Activated effector memory CD4-positive, alpha-beta T cell treated with Interleukin-2 at 50 U/mL for 16 hours (primary cell): ENCODE measurements around the gene ECPAS.
"Not testable (repeated sequence)": the region's sequence is repeated elsewhere in the genome, so short reads cannot be mapped to it uniquely, and the experiment has no call there.

Source experiments
- DNase-seq: peaks from one replicate; pipeline ENCODE4 v3.0.0-alpha.2; 2020

The ECPAS gene

DNA sequence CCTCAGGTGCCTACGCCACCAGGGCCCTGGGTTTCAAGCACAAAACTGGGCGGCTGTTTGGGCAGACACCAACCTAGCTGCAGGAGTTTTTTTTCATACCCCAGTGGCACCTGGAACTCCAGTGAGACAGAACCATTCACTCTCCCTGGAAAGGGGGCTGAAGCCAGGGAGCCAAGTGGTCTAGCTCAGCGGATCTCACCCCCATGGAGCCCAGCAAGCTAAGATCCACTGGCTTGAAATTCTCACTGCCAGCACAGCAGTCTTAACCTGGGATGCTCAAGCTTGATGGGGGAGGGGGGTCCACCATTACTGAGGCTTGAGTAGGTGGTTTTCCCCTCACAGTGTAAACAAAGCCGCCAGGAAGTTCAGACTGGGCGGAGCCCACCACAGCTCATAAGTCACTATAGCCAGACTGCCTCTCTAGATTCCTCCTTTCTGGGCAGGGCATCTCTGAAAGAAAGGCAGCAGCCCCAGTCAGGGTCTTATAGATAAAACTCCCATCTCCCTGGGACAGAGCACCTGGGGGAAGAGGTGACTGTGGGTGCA, 149.8 kb downstream of the ECPAS start:
- DNase-seq, result not testable (repeated sequence)

DNA sequence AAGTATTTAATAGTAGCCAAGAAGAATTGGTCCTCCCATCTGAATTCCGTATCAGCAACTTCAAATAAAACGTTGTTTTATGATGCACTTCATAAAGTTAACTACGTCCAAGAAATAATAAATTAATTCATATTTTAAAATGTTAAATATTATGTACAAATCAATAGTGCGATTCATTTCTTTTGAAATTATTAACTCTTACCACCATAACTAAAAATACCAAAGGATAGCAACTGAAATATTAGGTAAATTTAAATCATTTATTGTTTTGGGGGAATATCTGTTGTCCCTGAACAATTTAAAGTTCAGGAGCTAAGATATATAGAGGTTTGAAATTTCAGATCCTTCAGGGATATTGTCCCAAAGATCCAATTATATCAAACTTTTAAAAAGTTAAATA, 154.1 kb downstream of the ECPAS start, which contains the start of gene OR2K2:
Gene OR2K2, minus strand, starts transcription at position 101 of the 400 bp plus-strand sequence. CDS start 1,791 bp downstream, outside the sequence.
- no peak for DNase-seq

GRCh38 chr9:111320631-111321030, 163.6 kb downstream of the ECPAS start:
- no peak for DNase-seq

GRCh38 chr9:111316796-111317195, 167.4 kb downstream of the ECPAS start:
- DNase-seq, result no peak
